Amniotic stem cell (primary cell): ENCODE data around the gene THOC7.

Source experiments
- DNase-seq: peaks from one replicate; lab custom pipeline; 2025; lab: John Stamatoyannopoulos, UW

THOC7 gene

GRCh38 chr3:63878394-63879060 is 14.9 kb upstream of the THOC7 start:
- no peak for DNase-seq

- DNase-seq = no peak
Observed at GRCh38 chr3:63877737-63878393, 14.3 kb upstream of the THOC7 start.

- no peak for DNase-seq
Observed at GRCh38 chr3:63876260-63876659, 12.7 kb upstream of the THOC7 start.

- no peak for DNase-seq
Observed at GRCh38 chr3:63875510-63875909, 11.9 kb upstream of the THOC7 start.

- no peak for DNase-seq
Observed at GRCh38 chr3:63874769-63875168, 11.2 kb upstream of the THOC7 start.

- no peak for DNase-seq
Observed at GRCh38 chr3:63872135-63872924, 8.7 kb upstream of the THOC7 start.

- no peak for DNase-seq
Observed at GRCh38 chr3:63870615-63871005, 7.0 kb upstream of the THOC7 start.

GRCh38 chr3:63869940-63870614 is 6.5 kb upstream of the THOC7 start:
- DNase-seq = no peak

GRCh38 chr3:63867225-63867624 is 3.6 kb upstream of the THOC7 start:
- no peak for DNase-seq

- DNase-seq = no peak
Observed at GRCh38 chr3:63864965-63865327, 1.3 kb upstream of the THOC7 start.

GRCh38 chr3:63864008-63864964 is 681 bp upstream of the THOC7 start:
- no peak for DNase-seq

GRCh38 chr3:63862804-63863149 is 828 bp downstream of the THOC7 start:
- DNase-seq = no peak

GRCh38 chr3:63861306-63861705 is 2.3 kb downstream of the THOC7 start:
- no peak for DNase-seq

GRCh38 chr3:63860776-63861175 is 2.8 kb downstream of the THOC7 start:
- DNase-seq = no peak

- DNase-seq = no peak
Observed at GRCh38 chr3:63857311-63857710, 6.3 kb downstream of the THOC7 start.

GRCh38 chr3:63855333-63855940 is 8.2 kb downstream of the THOC7 start:
- DNase-seq = no peak

GRCh38 chr3:63853106-63853505 is 10.5 kb downstream of the THOC7 start:
- DNase-seq = no peak

GRCh38 chr3:63851287-63851686 is 12.3 kb downstream of the THOC7 start:
- DNase-seq = no peak

GRCh38 chr3:63849175-63849574 is 14.4 kb downstream of the THOC7 start:
- DNase-seq = no peak

GRCh38 chr3:63847718-63848450 is 15.7 kb downstream of the THOC7 start:
- DNase-seq = no peak
